Endothelial cell of umbilical vein (primary cell): ENCODE data around the gene CDIP1. TPM values are rescaled to one million over a fixed set of nuclear protein-coding genes. Genes with fewer than 3 reads are reported as not detected.

Experiments used
- BruUV-seq: library from RNA; stranded (reverse); fragments of 400-500 nt; replicated peaks from 2 replicates; lab custom pipeline; 2021; lab: Mats Ljungman, UMichigan
- CTCF ChIA-PET: fragments of 300-600, 350-600 bp; sonication (Branson Sonifier 250); formaldehyde crosslinking; loops from one replicate; lab custom pipeline; 2021; ENCODE audit warnings: antibody characterized with exemption, inconsistent platforms; lab: Charles Lee
- POLR2A ChIA-PET: fragments of 300-600, 350-600 bp; sonication (Branson Sonifier 250); formaldehyde crosslinking; loops from one replicate; lab custom pipeline; 2021; ENCODE audit warnings: antibody characterized with exemption, inconsistent platforms; lab: Charles Lee
- DNase-seq: peaks from one replicate; pipeline ENCODE4 v3.0.0-alpha.2; 2011; ENCODE audit warnings: low read depth, low spot score
- FAIRE-seq: peaks from 2 replicates; lab custom pipeline; 2011; peaks lifted over from hg19 to GRCh38; lab: Jason Lieb, UNC
- H2AFZ ChIP-seq: 2 replicates; pipeline ENCODE4 v1.6.0; 2012; ENCODE audit warnings: low read depth, low read length, control low read depth, inconsistent platforms
- H3K27ac ChIP-seq: 2 replicates; pipeline ENCODE4 v1.5.1; 2011; ENCODE audit warnings: low read depth, mild to moderate bottlenecking, control low read depth, low read length, moderate library complexity; ENCODE audit not compliant: insufficient read depth
- H3K27me3 ChIP-seq, 2 experiments: 2 replicates each; pipeline versions ENCODE4 v1.6.0 to v1.6.1; 2011; ENCODE audit warnings: low read length in 2 of 2, mixed read lengths in 1 of 2; ENCODE audit not compliant: control insufficient read depth in 2 of 2, insufficient read depth in 2 of 2
- H3K36me3 ChIP-seq, 2 experiments: 2 replicates in 1 of 2; 3 replicates in 1 of 2; pipeline ENCODE4 v1.5.1; 2011; ENCODE audit warnings: low read length in 2 of 2, mild to moderate bottlenecking in 1 of 2, moderate library complexity in 1 of 2; ENCODE audit not compliant: control insufficient read depth in 2 of 2, insufficient read depth in 2 of 2; ENCODE audit errors: extremely low read depth in 1 of 2
- H3K4me1 ChIP-seq: 3 replicates; pipeline ENCODE4 v1.5.1; 2011; ENCODE audit warnings: mild to moderate bottlenecking, low read length; ENCODE audit not compliant: control insufficient read depth, insufficient read depth; ENCODE audit errors: extremely low read depth
- H3K4me2 ChIP-seq: 2 replicates; pipeline ENCODE4 v1.6.1; 2011; ENCODE audit warnings: low read length, control low read depth, mixed read lengths; ENCODE audit not compliant: insufficient read depth
- H3K4me3 ChIP-seq, 3 experiments: fragments of 200-600 bp in 1 of 3; sonication (generic), shearing (Covaris generic) in 1 of 3; replicated peaks in 1 of 3; 2 replicates each; pipeline ENCODE4 v1.5.1; 2011 to 2016; ENCODE audit warnings: control low read depth in 3 of 3, low read length in 3 of 3, mild to moderate bottlenecking in 2 of 3, inconsistent platforms in 1 of 3, low read depth in 1 of 3, moderate library complexity in 1 of 3; ENCODE audit not compliant: insufficient read depth in 1 of 3
- H3K79me2 ChIP-seq: 2 replicates; pipeline ENCODE4 v1.6.0; 2012; ENCODE audit warnings: low read length, inconsistent platforms; ENCODE audit not compliant: control insufficient read depth, insufficient read depth
- H3K9ac ChIP-seq: replicated peaks from 2 replicates; pipeline ENCODE3; 2011; ENCODE audit warnings: low read length, control low read depth; ENCODE audit not compliant: insufficient read depth; ENCODE audit errors: extremely low read depth
- H3K9me1 ChIP-seq: replicated peaks from 3 replicates; pipeline ENCODE4 v1.6.0; 2011; ENCODE audit warnings: mild to moderate bottlenecking, low read length; ENCODE audit not compliant: control insufficient read depth, insufficient read depth; ENCODE audit errors: extremely low read depth
- H3K9me3 ChIP-seq: replicated peaks from 2 replicates; pipeline ENCODE4 v1.5.1; 2012; ENCODE audit warnings: low read length, inconsistent platforms; ENCODE audit not compliant: control insufficient read depth, insufficient read depth
- H4K20me1 ChIP-seq: replicated peaks from 2 replicates; pipeline ENCODE3; 2011; ENCODE audit warnings: mild to moderate bottlenecking, low read length; ENCODE audit not compliant: control insufficient read depth, insufficient read depth; ENCODE audit errors: extremely low read depth
- POLR2AphosphoS5 ChIP-seq: IDR thresholded peaks from 2 replicates; pipeline ENCODE4 v1.6.1; 2012; ENCODE audit warnings: low read depth, mild to moderate bottlenecking, control low read depth, low read length, moderate library complexity; ENCODE audit not compliant: insufficient read depth
- dilution Hi-C: fragments of 300-500 bp; cut with MboI; formaldehyde crosslinking; loops from one replicate; pipeline ENCODE4 v1.15.0; 2019; ENCODE audit warnings: low sequenced_read_pairs; ENCODE audit not compliant: extremely low pct_ligation_motif_present
- intact Hi-C: fragments of 100-400 bp; cut with micrococcal nuclease; formaldehyde crosslinking; loops from one replicate; pipeline ENCODE4 v1.10.0; 2022
- polyA plus RNA-seq, 4 experiments: library from polyadenylated mRNA; depleted of rRNA in 3 of 4; stranded (reverse) in 3 of 4; unstranded in 1 of 4; fragments of >200 nt; gene quantifications; 2 replicates each; pipeline versions ENCODE4 v1.2.1 to v1.2.3, GENCODE V29; 2011 to 2012; ENCODE audit warnings: missing spikeins in 1 of 4
- total RNA-seq: library from RNA; stranded (reverse); gene quantifications from 2 replicates; pipeline ENCODE4 v1.2.3, GENCODE V29; 2021
- TF ChIP-seq, protein P1 (sequence below), 2 donors: IDR thresholded peaks; 1 replicate in 1 of 2; 2 replicates in 1 of 2; pipeline ENCODE4 v1.5.1; 2011; ENCODE audit warnings: low read length in 2 of 2, mild to moderate bottlenecking in 2 of 2, moderate library complexity in 2 of 2, control low read depth in 1 of 2, inconsistent platforms in 1 of 2, low read depth in 1 of 2; ENCODE audit not compliant: insufficient read depth in 1 of 2; ENCODE audit errors: extremely low read depth in 1 of 2

The CDIP1 gene
- total and polyA plus RNA-seq, 2 donors (not counting 3 experiments of a cell fraction or from before 2014, with no cell fraction given) = 33.9 to 37.4 TPM

DNA sequence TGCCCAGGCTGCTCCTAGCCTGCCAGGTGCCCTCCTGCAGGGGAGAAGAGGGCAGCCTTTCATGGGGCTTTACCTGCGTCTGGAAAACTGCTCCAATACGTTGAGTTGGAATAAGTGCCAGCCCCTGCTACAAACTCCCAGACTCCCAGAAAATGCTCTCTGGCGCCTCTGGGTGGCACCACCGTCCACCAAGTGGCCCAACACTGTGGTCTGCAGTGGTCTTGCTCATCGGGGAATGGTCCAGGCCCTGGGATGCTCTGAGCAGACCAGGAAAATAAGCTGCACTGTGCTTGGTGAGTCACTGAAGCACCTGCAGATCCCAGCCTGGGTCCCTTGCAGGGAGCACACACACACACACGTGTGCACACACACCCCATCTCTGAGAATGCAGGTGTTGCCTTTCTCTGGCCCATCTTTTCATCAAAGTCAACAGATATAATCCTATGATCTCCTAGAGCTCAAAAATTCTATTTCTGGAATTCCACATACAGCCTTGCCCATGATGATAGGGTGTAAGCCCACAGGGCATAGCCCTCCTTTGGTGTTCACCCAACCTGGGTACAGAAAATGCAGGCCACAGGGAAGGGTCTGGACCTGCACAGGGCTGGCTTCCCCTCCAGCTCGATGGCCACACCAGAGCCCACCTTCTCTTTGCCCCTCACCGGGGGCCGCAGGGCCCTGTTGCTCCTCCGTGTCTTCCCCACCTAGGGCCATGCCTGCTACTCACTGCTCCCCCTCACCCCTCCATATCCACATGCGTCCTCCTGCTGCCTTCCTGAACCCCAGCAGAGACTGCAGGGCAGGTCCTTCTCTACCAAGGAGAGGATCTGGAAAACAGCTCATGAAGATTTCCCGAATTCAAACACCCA, 20.5 kb downstream of the CDIP1 start:
- Histone ChIP-seq H3K27ac (no peak overlapping the region), H3K4me2 (no peak overlapping the region), H3K9me1 (no peaks in the 10 kb centered on the region), H3K4me3 (no peak overlapping the region), H3K79me2 (no peaks in the 10 kb centered on the region), H3K9me3 (no peaks in the 10 kb centered on the region), H2AFZ (no peak overlapping the region), H4K20me1 (no peaks in the 10 kb centered on the region), H3K4me1 (peaks cover 22% of the 10 kb centered on the region), H3K9ac (no peak overlapping the region), H3K36me3 (peaks cover 0 to 11% of the 10 kb centered on the region in 2 experiments), H3K27me3 (no peaks in the 10 kb centered on the region)
- ChIA-PET CTCF (interaction anchor here (0.5 to 3.2 kb wide), 11 partner anchors 10 to 106 kb away, joined by 3 to 42 read pairs (median 6); partner anchors contain the start of gene MGRN1), POLR2A (no interaction called here)
- intact Hi-C loops = loop anchor here (1.0 kb wide), 2 partner anchors 30 to 67 kb away; no protein-coding TSS in a partner anchor
- no peak for FAIRE-seq
- DNase-seq = peak; percentile 66
- TF ChIP-seq, protein P1, sequence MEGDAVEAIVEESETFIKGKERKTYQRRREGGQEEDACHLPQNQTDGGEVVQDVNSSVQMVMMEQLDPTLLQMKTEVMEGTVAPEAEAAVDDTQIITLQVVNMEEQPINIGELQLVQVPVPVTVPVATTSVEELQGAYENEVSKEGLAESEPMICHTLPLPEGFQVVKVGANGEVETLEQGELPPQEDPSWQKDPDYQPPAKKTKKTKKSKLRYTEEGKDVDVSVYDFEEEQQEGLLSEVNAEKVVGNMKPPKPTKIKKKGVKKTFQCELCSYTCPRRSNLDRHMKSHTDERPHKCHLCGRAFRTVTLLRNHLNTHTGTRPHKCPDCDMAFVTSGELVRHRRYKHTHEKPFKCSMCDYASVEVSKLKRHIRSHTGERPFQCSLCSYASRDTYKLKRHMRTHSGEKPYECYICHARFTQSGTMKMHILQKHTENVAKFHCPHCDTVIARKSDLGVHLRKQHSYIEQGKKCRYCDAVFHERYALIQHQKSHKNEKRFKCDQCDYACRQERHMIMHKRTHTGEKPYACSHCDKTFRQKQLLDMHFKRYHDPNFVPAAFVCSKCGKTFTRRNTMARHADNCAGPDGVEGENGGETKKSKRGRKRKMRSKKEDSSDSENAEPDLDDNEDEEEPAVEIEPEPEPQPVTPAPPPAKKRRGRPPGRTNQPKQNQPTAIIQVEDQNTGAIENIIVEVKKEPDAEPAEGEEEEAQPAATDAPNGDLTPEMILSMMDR (IDR thresholded peaks at IDR 0.05; ENCODE audit: extremely low read depth in 1 of 2, insufficient read depth in 1 of 2, low read depth in 1 of 2, low read length in 2 of 2) = peak; percentile 64 to 76
- TF ChIP-seq POLR2AphosphoS5 = no peak
- BruUV-seq = no TSS peak
- dilution Hi-C loops = no loop called here
